Measurements from ENCODE around the gene CCM2.

CCM2 gene

GRCh38 chr7:45048748-45049147, 48.7 kb downstream of the CCM2 start:
- FAIRE-seq: no peak
- TF ChIP-seq TAF1 (IDR thresholded peaks at IDR 0.05; ENCODE audit: borderline replicate concordance, low read depth, low read length) (no peak), POLR2A (IDR thresholded peaks at IDR 0.05; ENCODE audit: low read depth, low read length) (no peak)
- DNase-seq (ENCODE audit: insufficient read length): no peak

DNA sequence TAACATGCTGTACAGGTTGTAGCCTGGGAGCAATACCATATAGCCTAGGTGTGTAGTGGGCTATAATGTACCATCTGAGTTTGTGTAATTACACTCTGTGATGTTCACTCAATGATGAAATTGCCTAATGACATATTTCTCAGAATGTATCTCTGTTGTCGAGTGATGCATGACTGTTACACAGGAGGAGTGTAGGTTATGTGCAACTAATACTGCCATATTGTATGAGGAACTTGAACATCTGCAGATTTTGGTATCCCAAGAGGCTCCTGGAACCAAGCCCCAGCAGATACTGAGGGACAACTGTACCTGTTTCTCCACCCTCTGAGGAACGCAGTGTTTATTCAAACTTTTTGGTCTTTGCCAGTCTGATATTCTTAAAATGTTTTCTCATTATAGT, 50.2 kb downstream of the CCM2 start:
- no peak for DNase-seq (ENCODE audit: insufficient read length)
- no peak for FAIRE-seq
- TF ChIP-seq TAF1 (IDR thresholded peaks at IDR 0.05; ENCODE audit: borderline replicate concordance, low read depth, low read length): no peak
- TF ChIP-seq POLR2AphosphoS5 (IDR thresholded peaks at IDR 0.05; ENCODE audit: low read depth, low read length): no peak

GRCh38 chr7:45052011-45052410, 52.0 kb downstream of the CCM2 start:
- FAIRE-seq (no peak), DNase-seq (ENCODE audit: insufficient read length) (no peak)
- TF ChIP-seq POLR2A (IDR thresholded peaks at IDR 0.05; ENCODE audit: low read depth, low read length) (no peak), TAF1 (IDR thresholded peaks at IDR 0.05; ENCODE audit: borderline replicate concordance, low read depth, low read length) (no peak), POLR2AphosphoS5 (IDR thresholded peaks at IDR 0.05; ENCODE audit: low read depth, low read length) (no peak)

- FAIRE-seq (no peak), DNase-seq (ENCODE audit: insufficient read length) (no peak)
- TF ChIP-seq TAF1 (IDR thresholded peaks at IDR 0.05; ENCODE audit: borderline replicate concordance, low read depth, low read length) (no peak), POLR2A (IDR thresholded peaks at IDR 0.05; ENCODE audit: low read depth, low read length) (no peak), POLR2AphosphoS5 (IDR thresholded peaks at IDR 0.05; ENCODE audit: low read depth, low read length) (no peak)
Measured at GRCh38 chr7:45053401-45053800, 53.4 kb downstream of the CCM2 start.

DNA sequence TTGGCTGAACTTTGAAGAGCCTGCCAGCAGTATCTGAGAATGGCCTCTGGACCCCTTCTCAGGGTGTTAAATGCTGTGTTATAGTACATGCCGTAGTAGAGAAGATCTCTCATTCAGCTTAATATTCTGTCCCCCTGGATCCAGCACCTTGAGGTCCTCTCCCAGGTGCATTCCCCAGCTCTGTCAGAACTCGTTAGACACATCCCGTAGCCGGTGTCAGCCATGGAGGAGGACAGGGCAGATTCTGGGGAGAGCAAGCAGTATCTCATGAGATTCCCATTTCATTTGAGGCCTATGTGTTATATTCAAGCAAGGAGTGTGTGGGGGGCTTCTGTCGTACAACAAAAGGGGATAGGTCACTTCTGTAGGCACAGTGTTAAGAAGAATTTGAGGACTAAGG, 53.9 kb downstream of the CCM2 start:
- FAIRE-seq: no peak
- DNase-seq (ENCODE audit: insufficient read length): no peak
- TF ChIP-seq POLR2A (IDR thresholded peaks at IDR 0.05; ENCODE audit: low read depth, low read length) (no peak), TAF1 (IDR thresholded peaks at IDR 0.05; ENCODE audit: borderline replicate concordance, low read depth, low read length) (no peak), POLR2AphosphoS5 (IDR thresholded peaks at IDR 0.05; ENCODE audit: low read depth, low read length) (no peak)

DNA sequence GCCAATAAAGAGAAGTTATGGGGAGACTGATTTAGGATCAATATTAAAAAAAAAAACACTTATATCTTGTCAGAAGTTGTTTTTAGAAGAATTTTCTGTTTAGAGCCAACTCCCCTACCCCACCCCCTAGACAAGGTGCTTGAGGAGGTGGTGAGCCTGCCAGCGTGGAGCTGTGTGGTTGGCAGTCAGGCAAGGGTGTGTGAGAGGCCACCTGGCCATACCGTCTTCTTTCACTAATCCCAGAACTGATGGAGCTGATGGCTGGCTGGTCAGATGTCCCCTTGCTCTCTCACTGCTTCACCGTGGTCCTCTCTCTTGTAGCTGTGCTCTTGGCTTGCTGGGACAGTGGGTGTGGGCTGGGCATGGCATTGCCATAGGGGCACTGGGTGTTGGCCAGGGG, 54.4 kb downstream of the CCM2 start:
- DNase-seq (ENCODE audit: insufficient read length) (no peak), FAIRE-seq (peak; percentile 36)
- TF ChIP-seq POLR2A (IDR thresholded peaks at IDR 0.05; ENCODE audit: low read depth, low read length) (no peak), POLR2AphosphoS5 (IDR thresholded peaks at IDR 0.05; ENCODE audit: low read depth, low read length) (no peak), TAF1 (IDR thresholded peaks at IDR 0.05; ENCODE audit: borderline replicate concordance, low read depth, low read length) (no peak)

DNA sequence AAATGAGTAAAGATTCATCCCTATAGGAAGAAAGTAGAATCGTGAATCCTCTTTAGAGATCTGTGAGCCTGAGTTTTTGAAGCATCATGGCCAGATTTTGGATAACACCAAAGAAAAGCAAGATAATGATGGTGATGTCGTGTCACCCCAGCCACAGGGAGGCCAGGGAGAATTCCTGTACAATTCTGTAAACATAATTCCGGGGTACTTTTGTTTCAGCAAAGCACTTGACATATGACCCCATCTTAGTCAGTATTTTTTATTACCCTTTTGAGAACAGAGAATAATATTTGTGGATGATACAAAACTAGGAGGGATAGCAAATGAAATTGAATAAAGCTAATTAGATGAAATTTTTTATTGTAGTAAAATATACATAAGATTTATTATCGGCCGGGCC, 55.0 kb downstream of the CCM2 start:
- no peak for DNase-seq (ENCODE audit: insufficient read length)
- TF ChIP-seq POLR2AphosphoS5 (IDR thresholded peaks at IDR 0.05; ENCODE audit: low read depth, low read length) (no peak), TAF1 (IDR thresholded peaks at IDR 0.05; ENCODE audit: borderline replicate concordance, low read depth, low read length) (no peak), POLR2A (IDR thresholded peaks at IDR 0.05; ENCODE audit: low read depth, low read length) (no peak)
- FAIRE-seq: no peak

DNA sequence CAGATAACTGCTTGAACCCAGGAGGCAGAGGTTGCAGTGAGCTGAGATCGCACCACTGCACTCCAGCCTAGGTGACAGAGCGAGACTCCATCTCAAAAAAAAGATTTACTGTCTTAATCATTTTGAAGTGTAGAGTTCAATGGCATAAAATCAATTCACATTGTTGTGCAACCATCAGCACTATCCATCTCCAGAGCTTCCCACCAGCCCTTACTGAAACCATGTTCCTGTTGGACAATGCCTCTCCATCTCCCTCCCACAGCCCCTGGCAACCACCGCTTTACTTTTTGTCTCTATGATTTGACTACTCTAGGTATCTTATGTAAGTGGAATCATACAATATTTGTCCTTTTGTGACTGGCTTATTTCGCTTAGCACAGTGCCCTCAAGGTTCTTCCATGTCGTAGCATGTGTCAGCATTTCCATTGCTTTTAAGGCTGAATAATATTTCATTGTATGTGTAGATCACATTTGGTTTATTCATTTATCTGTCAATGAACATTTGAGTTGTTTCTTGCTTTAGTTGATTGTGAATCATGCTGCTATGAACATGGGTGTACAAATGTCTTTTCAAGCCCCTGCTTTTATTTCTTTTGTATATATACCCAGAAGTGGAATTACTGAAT, 55.7 kb downstream of the CCM2 start:
- TF ChIP-seq POLR2AphosphoS5 (IDR thresholded peaks at IDR 0.05; ENCODE audit: low read depth, low read length): no peak
- no peak for TF ChIP-seq POLR2A (IDR thresholded peaks at IDR 0.05; ENCODE audit: low read depth, low read length)
- TF ChIP-seq TAF1 (IDR thresholded peaks at IDR 0.05; ENCODE audit: borderline replicate concordance, low read depth, low read length): no peak
- DNase-seq (ENCODE audit: insufficient read length): no peak
- FAIRE-seq: no peak

DNA sequence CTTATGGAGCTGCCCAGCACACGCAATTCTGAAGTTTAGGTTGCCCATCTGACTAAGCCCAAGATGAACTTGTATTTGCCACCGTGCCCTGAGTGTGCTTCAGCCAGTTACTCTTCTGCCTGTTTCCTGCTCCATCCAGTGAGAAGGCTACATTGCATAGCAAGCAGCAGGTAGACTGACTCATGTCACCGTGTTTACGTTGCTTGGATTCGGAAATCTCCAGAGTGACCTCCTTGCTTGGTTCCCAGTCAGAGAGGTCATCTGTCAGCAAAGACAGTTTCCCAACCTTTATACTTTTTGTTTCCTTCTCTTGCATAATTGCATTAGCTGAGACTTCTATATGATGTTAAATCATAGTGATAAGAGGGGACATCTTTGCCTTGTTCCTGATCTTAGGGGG, 57.9 kb downstream of the CCM2 start:
- TF ChIP-seq POLR2A (IDR thresholded peaks at IDR 0.05; ENCODE audit: low read depth, low read length) (no peak), POLR2AphosphoS5 (IDR thresholded peaks at IDR 0.05; ENCODE audit: low read depth, low read length) (no peak), TAF1 (IDR thresholded peaks at IDR 0.05; ENCODE audit: borderline replicate concordance, low read depth, low read length) (no peak)
- no peak for FAIRE-seq
- DNase-seq (ENCODE audit: insufficient read length): no peak

GRCh38 chr7:45060295-45060694, 60.3 kb downstream of the CCM2 start:
- DNase-seq (ENCODE audit: insufficient read length) (no peak), FAIRE-seq (no peak)
- TF ChIP-seq POLR2AphosphoS5 (IDR thresholded peaks at IDR 0.05; ENCODE audit: low read depth, low read length): no peak

DNA sequence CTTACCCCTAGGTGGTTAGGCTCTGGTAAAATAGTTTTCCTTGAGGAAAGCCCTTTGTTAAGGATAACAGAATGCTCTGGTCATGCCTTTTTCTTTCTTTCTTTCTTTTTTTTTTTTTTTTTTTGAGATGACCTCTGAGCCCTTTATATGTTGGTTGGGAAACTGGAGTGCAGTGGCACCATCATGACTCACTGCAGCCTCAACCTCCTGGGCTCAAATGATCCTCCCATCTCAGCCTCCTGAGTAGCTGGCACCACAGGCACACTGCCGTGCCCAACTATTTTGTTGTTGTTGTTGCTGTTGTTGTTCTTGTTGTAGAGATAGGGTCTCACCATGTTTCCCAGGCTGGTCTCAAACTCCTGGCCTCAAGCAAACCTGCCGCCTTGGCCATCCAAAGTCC, 61.4 kb downstream of the CCM2 start:
- TF ChIP-seq POLR2A (IDR thresholded peaks at IDR 0.05; ENCODE audit: low read depth, low read length) (no peak), TAF1 (IDR thresholded peaks at IDR 0.05; ENCODE audit: borderline replicate concordance, low read depth, low read length) (no peak), POLR2AphosphoS5 (IDR thresholded peaks at IDR 0.05; ENCODE audit: low read depth, low read length) (no peak)
- FAIRE-seq (no peak), DNase-seq (ENCODE audit: insufficient read length) (no peak)

- no peak for FAIRE-seq
- no peak for TF ChIP-seq POLR2AphosphoS5 (IDR thresholded peaks at IDR 0.05; ENCODE audit: low read depth, low read length)
- TF ChIP-seq POLR2A (IDR thresholded peaks at IDR 0.05; ENCODE audit: low read depth, low read length): no peak
- TF ChIP-seq TAF1 (IDR thresholded peaks at IDR 0.05; ENCODE audit: borderline replicate concordance, low read depth, low read length): no peak
Measured at GRCh38 chr7:45061806-45062425, 61.9 kb downstream of the CCM2 start.

More at GRCh38 chr7:45061806-45062425, 61.9 kb downstream of the CCM2 start:
- no peak for DNase-seq (ENCODE audit: insufficient read length)
